22Rv1 (cell line): ENCODE data around the gene DNA2.

ENCODE experiments used
- ZFX ChIP-seq: fragments of 450-650 bp; IDR thresholded peaks from 2 replicates; pipeline ENCODE4 v1.6.1; 2017; ENCODE audit warnings: antibody characterized with exemption, borderline replicate concordance
- TF ChIP-seq, protein P1 (sequence below): fragments of 450-650 bp; IDR thresholded peaks from 2 replicates; pipeline ENCODE4 v1.5.1; 2017; ENCODE audit warnings: mild to moderate bottlenecking

DNA sequence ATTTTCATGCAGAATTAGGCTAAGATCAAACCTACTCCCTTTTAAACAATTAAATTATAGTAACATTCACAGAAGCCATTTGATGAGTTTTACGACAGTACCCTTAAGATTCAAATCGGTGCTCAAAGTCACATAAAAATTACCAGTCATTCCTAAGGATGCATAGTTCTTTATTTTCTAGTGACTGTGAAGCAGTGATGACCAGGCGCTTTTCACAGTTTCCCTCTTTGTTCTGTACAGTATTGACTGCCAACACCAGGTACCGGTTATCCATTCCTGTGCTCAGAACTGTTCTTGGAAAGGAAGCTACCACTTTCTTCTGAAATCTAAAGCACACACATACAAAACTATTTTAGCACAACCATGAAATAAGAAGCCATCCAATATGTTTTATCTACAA is 1.9 kb downstream of the DNA2 start:
- TF ChIP-seq, protein P1, sequence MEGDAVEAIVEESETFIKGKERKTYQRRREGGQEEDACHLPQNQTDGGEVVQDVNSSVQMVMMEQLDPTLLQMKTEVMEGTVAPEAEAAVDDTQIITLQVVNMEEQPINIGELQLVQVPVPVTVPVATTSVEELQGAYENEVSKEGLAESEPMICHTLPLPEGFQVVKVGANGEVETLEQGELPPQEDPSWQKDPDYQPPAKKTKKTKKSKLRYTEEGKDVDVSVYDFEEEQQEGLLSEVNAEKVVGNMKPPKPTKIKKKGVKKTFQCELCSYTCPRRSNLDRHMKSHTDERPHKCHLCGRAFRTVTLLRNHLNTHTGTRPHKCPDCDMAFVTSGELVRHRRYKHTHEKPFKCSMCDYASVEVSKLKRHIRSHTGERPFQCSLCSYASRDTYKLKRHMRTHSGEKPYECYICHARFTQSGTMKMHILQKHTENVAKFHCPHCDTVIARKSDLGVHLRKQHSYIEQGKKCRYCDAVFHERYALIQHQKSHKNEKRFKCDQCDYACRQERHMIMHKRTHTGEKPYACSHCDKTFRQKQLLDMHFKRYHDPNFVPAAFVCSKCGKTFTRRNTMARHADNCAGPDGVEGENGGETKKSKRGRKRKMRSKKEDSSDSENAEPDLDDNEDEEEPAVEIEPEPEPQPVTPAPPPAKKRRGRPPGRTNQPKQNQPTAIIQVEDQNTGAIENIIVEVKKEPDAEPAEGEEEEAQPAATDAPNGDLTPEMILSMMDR: no peak
- TF ChIP-seq ZFX: no peak
